ENCODE data around the gene KPNA5.

The KPNA5 gene

GRCh38 chr6:116783852-116784251 lies 102.8 kb downstream of the KPNA5 start:
- no peak for DNase-seq
